Nephron (organoid): ENCODE results near the gene IREB2.
A peak's percentile ranks its signal among the peaks of the same experiment; 100 is the strongest.

Experiments used
- H3K27ac Mint-ChIP-seq, 3 experiments: 2 replicates each; pipeline ENCODE4 v1.8.0; 2020; ENCODE audit warnings: mixed read lengths in 3 of 3, mild to moderate bottlenecking in 2 of 3, moderate library complexity in 1 of 3
- H3K27me3 Mint-ChIP-seq: 2 replicates; pipeline ENCODE4 v1.8.0; 2021; ENCODE audit warnings: low read depth, mild to moderate bottlenecking, moderate library complexity, mixed read lengths
- H3K36me3 Mint-ChIP-seq: 2 replicates; pipeline ENCODE4 v1.8.0; 2020; ENCODE audit warnings: low read depth, mixed read lengths
- H3K4me1 Mint-ChIP-seq: 2 replicates; pipeline ENCODE4 v1.8.0; 2020; ENCODE audit warnings: mixed read lengths
- H3K4me3 Mint-ChIP-seq, 3 experiments: 2 replicates each; pipeline ENCODE4 v1.8.0; 2020; ENCODE audit warnings: mild to moderate bottlenecking in 3 of 3, mixed read lengths in 3 of 3, moderate library complexity in 2 of 3
- H3K9me3 Mint-ChIP-seq: 2 replicates; pipeline ENCODE4 v1.8.0; 2020; ENCODE audit warnings: mixed read lengths
- TF ChIP-seq, protein P1 (sequence below), 3 experiments: fragments of 200-600 bp; sonication (generic); IDR thresholded peaks; one replicate each; pipeline ENCODE4 v1.5.0; 2021; ENCODE audit warnings: antibody characterized with exemption in 3 of 3; ENCODE audit not compliant: unreplicated experiment in 3 of 3

Gene IREB2

DNA sequence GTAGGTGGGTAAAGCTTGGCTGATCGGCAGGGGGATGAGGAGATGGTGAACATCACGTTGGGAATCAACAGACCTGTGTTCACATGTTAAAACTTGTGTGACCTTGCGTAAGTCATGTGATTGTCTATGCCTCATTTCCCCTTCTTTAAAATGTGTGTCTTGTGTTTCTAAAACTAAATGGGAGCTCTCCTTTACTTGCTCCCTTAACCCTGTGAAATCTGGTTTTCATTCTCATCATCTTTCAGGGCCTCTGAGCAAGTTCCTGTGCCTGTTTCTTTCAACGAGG is 29.7 kb upstream of the IREB2 start:
- peaks cover 5% of the 10 kb centered on the region for H3K4me1 Mint-ChIP-seq
- H3K27ac Mint-ChIP-seq: peak overlapping the region in 1 of 3 experiments; percentile 72
- no peak overlapping the region for H3K4me3 Mint-ChIP-seq
- H3K9me3 Mint-ChIP-seq: no peaks in the 10 kb centered on the region
- H3K27me3 Mint-ChIP-seq: peaks cover 7% of the 10 kb centered on the region
- TF ChIP-seq, protein P1, sequence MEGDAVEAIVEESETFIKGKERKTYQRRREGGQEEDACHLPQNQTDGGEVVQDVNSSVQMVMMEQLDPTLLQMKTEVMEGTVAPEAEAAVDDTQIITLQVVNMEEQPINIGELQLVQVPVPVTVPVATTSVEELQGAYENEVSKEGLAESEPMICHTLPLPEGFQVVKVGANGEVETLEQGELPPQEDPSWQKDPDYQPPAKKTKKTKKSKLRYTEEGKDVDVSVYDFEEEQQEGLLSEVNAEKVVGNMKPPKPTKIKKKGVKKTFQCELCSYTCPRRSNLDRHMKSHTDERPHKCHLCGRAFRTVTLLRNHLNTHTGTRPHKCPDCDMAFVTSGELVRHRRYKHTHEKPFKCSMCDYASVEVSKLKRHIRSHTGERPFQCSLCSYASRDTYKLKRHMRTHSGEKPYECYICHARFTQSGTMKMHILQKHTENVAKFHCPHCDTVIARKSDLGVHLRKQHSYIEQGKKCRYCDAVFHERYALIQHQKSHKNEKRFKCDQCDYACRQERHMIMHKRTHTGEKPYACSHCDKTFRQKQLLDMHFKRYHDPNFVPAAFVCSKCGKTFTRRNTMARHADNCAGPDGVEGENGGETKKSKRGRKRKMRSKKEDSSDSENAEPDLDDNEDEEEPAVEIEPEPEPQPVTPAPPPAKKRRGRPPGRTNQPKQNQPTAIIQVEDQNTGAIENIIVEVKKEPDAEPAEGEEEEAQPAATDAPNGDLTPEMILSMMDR (IDR thresholded peaks at IDR 0.05; ENCODE audit: unreplicated experiment in 3 of 3): no peak
- H3K36me3 Mint-ChIP-seq: no peaks in the 10 kb centered on the region

GRCh38 chr15:78408961-78409360 is 29.1 kb upstream of the IREB2 start:
- H3K27ac Mint-ChIP-seq: peak overlapping the region in 1 of 3 experiments; percentile 72
- peaks cover 5% of the 10 kb centered on the region for H3K4me1 Mint-ChIP-seq
- no peaks in the 10 kb centered on the region for H3K9me3 Mint-ChIP-seq
- no peak overlapping the region for H3K4me3 Mint-ChIP-seq
- no peaks in the 10 kb centered on the region for H3K36me3 Mint-ChIP-seq
- TF ChIP-seq, protein P1 (IDR thresholded peaks at IDR 0.05; ENCODE audit: unreplicated experiment in 3 of 3): no peak
- H3K27me3 Mint-ChIP-seq: peaks cover 7% of the 10 kb centered on the region

DNA sequence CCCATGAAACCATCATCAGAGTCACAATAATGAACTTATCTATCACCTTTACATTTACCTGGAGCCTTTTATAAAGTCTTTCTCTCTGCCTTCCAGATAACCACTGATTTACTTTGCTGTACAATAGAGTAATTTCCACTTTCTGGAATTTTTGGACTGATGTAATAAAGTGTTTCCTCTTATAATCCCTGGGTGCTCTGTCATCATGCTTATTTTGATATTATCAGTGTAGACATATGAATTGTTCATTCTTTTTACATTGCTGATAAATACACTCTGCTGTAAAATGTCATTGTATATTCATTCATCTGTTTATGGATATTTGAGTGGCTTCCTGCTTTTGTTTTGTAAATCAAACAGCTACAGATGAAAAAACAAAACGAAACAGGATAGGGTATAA is 27.0 kb upstream of the IREB2 start:
- TF ChIP-seq, protein P1 (IDR thresholded peaks at IDR 0.05; ENCODE audit: unreplicated experiment in 3 of 3): no peak
- H3K9me3 Mint-ChIP-seq: no peaks in the 10 kb centered on the region
- H3K27ac Mint-ChIP-seq: peak overlapping the region in 1 of 3 experiments; percentile 12
- peaks cover 10% of the 10 kb centered on the region for H3K27me3 Mint-ChIP-seq
- H3K4me1 Mint-ChIP-seq: peaks cover 13% of the 10 kb centered on the region
- no peaks in the 10 kb centered on the region for H3K36me3 Mint-ChIP-seq
- no peak overlapping the region for H3K4me3 Mint-ChIP-seq

- TF ChIP-seq, protein P1 (IDR thresholded peaks at IDR 0.05; ENCODE audit: unreplicated experiment in 3 of 3): no peak
- Mint-ChIP-seq H3K9me3 (no peaks in the 10 kb centered on the region), H3K27me3 (peaks cover 17% of the 10 kb centered on the region), H3K4me1 (peaks cover 8% of the 10 kb centered on the region), H3K4me3 (no peak overlapping the region), H3K36me3 (no peaks in the 10 kb centered on the region), H3K27ac (no peak overlapping the region)
Observed at GRCh38 chr15:78414621-78415250, 23.3 kb upstream of the IREB2 start.

GRCh38 chr15:78415284-78415683 is 22.7 kb upstream of the IREB2 start:
- Mint-ChIP-seq H3K9me3 (no peaks in the 10 kb centered on the region), H3K4me3 (no peak overlapping the region), H3K4me1 (peaks cover 8% of the 10 kb centered on the region), H3K27me3 (peaks cover 17% of the 10 kb centered on the region), H3K36me3 (no peaks in the 10 kb centered on the region), H3K27ac (peak overlapping the region in 1 of 3 experiments; percentile 44)
- TF ChIP-seq, protein P1 (IDR thresholded peaks at IDR 0.05; ENCODE audit: unreplicated experiment in 3 of 3): peak in 2 of 3 experiments; percentile 50 to 51
